Measurements from ENCODE around the gene TYSND1. TPM values are rescaled to one million over a fixed set of nuclear protein-coding genes. Genes with fewer than 3 reads are reported as not detected.

The TYSND1 gene
- total and polyA plus RNA-seq, 2 of the 13 experiments (the other 11 are each of a cell fraction or from before 2014, with no cell fraction given) = 3.3 to 8.9 TPM

- no TSS peak for BruUV-seq (replicated peaks)
- H3K9ac ChIP-seq (ENCODE audit: insufficient read depth, low read depth, low read length) = peak overlapping the region; percentile 90
- FAIRE-seq (peak; percentile 93), DNase-seq (ENCODE audit: low spot score) (peak; percentile 90), ATAC-seq (peak; percentile 63)
- no peaks in the 10 kb centered on the region for H3K9me3 ChIP-seq (ENCODE audit: low read length)
- peaks cover 52% of the 10 kb centered on the region for H3K4me1 ChIP-seq (ENCODE audit: insufficient read depth, low read length)
- H3K4me3 ChIP-seq (replicated peaks in 1 of 3; ENCODE audit: insufficient read depth in 1 of 3, low read depth in 2 of 3, low read length in 3 of 3) = peak overlapping the region; percentile 77 to 97 (median 94)
- in situ Hi-C loops (cut with HindIII; ENCODE audit: extremely low pct_ligation_motif_present, low pct_unique_long_range_greater_than_20kb) = no loop called here
- peaks cover 7% of the 10 kb centered on the region; the same call in 1 of the 2 replicates for H4K20me1 ChIP-seq (ENCODE audit: insufficient read depth, low read length)
- H3K79me2 ChIP-seq (ENCODE audit: insufficient read depth, low read length) = peaks cover 52% of the 10 kb centered on the region
- peak overlapping the region; percentile 97 for H3K27ac ChIP-seq (ENCODE audit: extremely low read length, insufficient read depth, low read length)
- H3K27me3 ChIP-seq (ENCODE audit: control insufficient read depth in 1 of 2, insufficient read depth in 2 of 2, low read length in 2 of 2) = no peaks in the 10 kb centered on the region; a peak in 1 of 5 replicates
- H3K4me2 ChIP-seq (ENCODE audit: low read depth, low read length) = peak overlapping the region; percentile 99
- intact Hi-C loops (cut with micrococcal nuclease; ENCODE audit: unreplicated experiment) = no loop called here
- ChIA-PET CTCF (ENCODE audit: low intra/inter-chr PET ratio, low total read pairs) (no interaction called here), POLR2A (interaction anchor here (0.7 to 10.3 kb wide), 14 partner anchors 13 to 1212 kb away, joined by 3 to 109 read pairs (median 4); partner anchors contain the start of genes MACROH2A2, PPA1, SAR1A and TYSND1)
- H3K36me3 ChIP-seq (replicated peaks in 1 of 2; ENCODE audit: control insufficient read depth in 1 of 2, insufficient read depth in 2 of 2, low read length in 2 of 2) = peaks cover 2 to 16% of the 10 kb centered on the region in 2 experiments; a peak in 3 of 5 replicates
- no peak overlapping the region for H2AFZ ChIP-seq (ENCODE audit: low read length)
- 3% methylated on average over 6 of the region's 10 CpGs for WGBS (ENCODE audit: low lambda C conversion rate)
- TF ChIP-seq KLF16 (CRISPR knock-in tag; IDR thresholded peaks at IDR 0.05) (peak in 1 of 2 experiments; percentile 60; a peak in 2 of 4 replicates), ZNF644 (CRISPR knock-in tag; IDR thresholded peaks at IDR 0.05; ENCODE audit: low read depth) (0 out of 2 replicates have a peak, but pooled peaks have one; percentile 21), SSRP1 (CRISPR knock-in tag; IDR thresholded peaks at IDR 0.05) (peak; percentile 70; the same call in 1 of the 2 replicates), ZNF691 (CRISPR knock-in tag; IDR thresholded peaks at IDR 0.05; ENCODE audit: borderline replicate concordance, low read depth) (no peak), HOXA5 (CRISPR knock-in tag; IDR thresholded peaks at IDR 0.05) (peak; percentile 70), FOXA1 (IDR thresholded peaks at IDR 0.05) (no peak), FOXA1 (CRISPR knock-in tag; IDR thresholded peaks at IDR 0.05) (peak; percentile 42), ZNF253 (CRISPR knock-in tag; IDR thresholded peaks at IDR 0.05; ENCODE audit: borderline replicate concordance) (peak; percentile 34; the same call in 1 of the 2 replicates), MIER3 (CRISPR knock-in tag; IDR thresholded peaks at IDR 0.05; ENCODE audit: borderline replicate concordance) (0 out of 2 replicates have a peak, but pooled peaks have one; percentile 38), AFF4 (CRISPR knock-in tag; IDR thresholded peaks at IDR 0.05) (peak; percentile 82), ZFY (CRISPR knock-in tag; IDR thresholded peaks at IDR 0.05) (0 out of 2 replicates have a peak, but pooled peaks have one; percentile 24), ZBTB10 (CRISPR knock-in tag; IDR thresholded peaks at IDR 0.05; ENCODE audit: borderline replicate concordance) (0 out of 2 replicates have a peak, but pooled peaks have one; percentile 25), ZNF232 (CRISPR knock-in tag; IDR thresholded peaks at IDR 0.05; ENCODE audit: borderline replicate concordance) (0 out of 2 replicates have a peak, but pooled peaks have one; percentile 65), HMG20A (CRISPR knock-in tag; IDR thresholded peaks at IDR 0.05; ENCODE audit: borderline replicate concordance) (peak; percentile 40; the same call in 1 of the 2 replicates), RCOR2 (CRISPR knock-in tag; IDR thresholded peaks at IDR 0.05) (0 out of 2 replicates have a peak, but pooled peaks have one; percentile 51)
These were observed 15.5 kb downstream of the TYSND1 start for GRCh38 chr10:70130878-70131559.

Measured in HepG2 (cell line).